H1 (cell line): ENCODE results near the gene GRID1. TPM values are rescaled to one million over a fixed set of nuclear protein-coding genes. Genes with fewer than 3 reads are reported as not detected.

Experiments
- CTCF ChIA-PET: fragments of 300-600 bp; sonication (Branson Sonifier 250); formaldehyde crosslinking; loops from one replicate; lab custom pipeline; 2021; ENCODE audit not compliant: partially characterized antibody; lab: Charles Lee
- POLR2A ChIA-PET: fragments of 300-600 bp; sonication (Branson Sonifier 250); formaldehyde crosslinking; loops from one replicate; lab custom pipeline; 2021; ENCODE audit warnings: inconsistent platforms; ENCODE audit not compliant: partially characterized antibody; lab: Charles Lee
- DNase-seq, 2 experiments: peaks; one replicate each; pipeline versions ENCODE4 v3.0.0 to v3.0.0-alpha.2; 2010 to 2022; ENCODE audit warnings: low spot score in 2 of 2, low read depth in 1 of 2, mixed read lengths in 1 of 2
- FAIRE-seq: peaks from 2 replicates; lab custom pipeline; 2011; peaks lifted over from hg19 to GRCh38; lab: Jason Lieb, UNC
- H2AFZ ChIP-seq: 2 replicates; pipeline ENCODE4 v1.8.1; 2012; ENCODE audit warnings: low read length, inconsistent platforms
- H2AK5ac ChIP-seq: 2 replicates; pipeline ENCODE4 v1.6.1; 2013; ENCODE audit warnings: low read depth, low read length
- H2BK120ac ChIP-seq: replicated peaks from 2 replicates; pipeline ENCODE3; 2013; ENCODE audit warnings: low read depth, low read length, inconsistent platforms
- H2BK12ac ChIP-seq: 2 replicates; pipeline ENCODE4 v1.6.1; 2013; ENCODE audit warnings: low read depth, low read length
- H2BK15ac ChIP-seq: 2 replicates; pipeline ENCODE4 v1.6.1; 2013; ENCODE audit warnings: low read length
- H2BK20ac ChIP-seq: 2 replicates; pipeline ENCODE4 v1.6.1; 2013; ENCODE audit warnings: low read length
- H2BK5ac ChIP-seq: 2 replicates; pipeline ENCODE4 v1.6.1; 2013; ENCODE audit warnings: low read depth, low read length
- H3K14ac ChIP-seq: 2 replicates; pipeline ENCODE4 v1.6.1; 2013; ENCODE audit warnings: inconsistent platforms; ENCODE audit not compliant: insufficient read length
- H3K18ac ChIP-seq: 2 replicates; pipeline ENCODE4 v1.6.1; 2013; ENCODE audit warnings: low read length; ENCODE audit errors: extremely low read depth
- H3K23ac ChIP-seq: 2 replicates; pipeline ENCODE4 v1.6.1; 2013; ENCODE audit warnings: inconsistent platforms; ENCODE audit not compliant: insufficient read length
- H3K23me2 ChIP-seq: 2 replicates; pipeline ENCODE4 v1.6.1; 2013; ENCODE audit warnings: low read depth, low read length
- H3K27ac ChIP-seq: 2 replicates; pipeline ENCODE4 v1.6.1; 2011; ENCODE audit warnings: low read depth, low read length, inconsistent platforms
- H3K27me3 ChIP-seq, 4 experiments: replicated peaks in 1 of 4; 1 replicate in 1 of 4; 2 replicates in 3 of 4; pipeline versions ENCODE4 v1.6.1 to v1.8.1; 2011 to 2013; ENCODE audit warnings: low read length in 3 of 4, mild to moderate bottlenecking in 3 of 4, inconsistent platforms in 2 of 4, mixed read lengths in 2 of 4, moderate library complexity in 1 of 4; ENCODE audit not compliant: control insufficient read depth in 3 of 4, insufficient read depth in 3 of 4; ENCODE audit errors: extremely low read depth in 1 of 4
- H3K36me3 ChIP-seq, 4 experiments: 2 replicates each; pipeline versions ENCODE4 v1.6.1 to v1.8.1; 2011 to 2013; ENCODE audit warnings: mild to moderate bottlenecking in 4 of 4, low read length in 3 of 4, moderate library complexity in 2 of 4, control low read depth in 1 of 4, inconsistent platforms in 1 of 4; ENCODE audit not compliant: insufficient read depth in 4 of 4, control insufficient read depth in 2 of 4
- H3K4ac ChIP-seq: replicated peaks from 2 replicates; pipeline ENCODE3; 2013; ENCODE audit warnings: low read length, low read depth, mixed read lengths, inconsistent platforms; ENCODE audit not compliant: insufficient read length
- H3K4me1 ChIP-seq, 4 experiments: replicated peaks in 1 of 4; 1 replicate in 1 of 4; 2 replicates in 3 of 4; pipeline versions ENCODE4 v1.6.1 to v1.8.1; 2011 to 2013; ENCODE audit warnings: low read length in 3 of 4, inconsistent platforms in 2 of 4, mixed read lengths in 1 of 4; ENCODE audit not compliant: insufficient read depth in 4 of 4, control insufficient read depth in 3 of 4
- H3K4me2 ChIP-seq, 2 experiments: 2 replicates each; pipeline versions ENCODE4 v1.6.1 to v1.8.1; 2011 to 2013; ENCODE audit warnings: low read depth in 2 of 2, low read length in 2 of 2, control low read depth in 1 of 2, inconsistent platforms in 1 of 2, mild to moderate bottlenecking in 1 of 2; ENCODE audit not compliant: insufficient read depth in 1 of 2
- H3K4me3 ChIP-seq, 4 experiments: fragments of 200-600, 300-600 bp in 1 of 4; sonication (generic), shearing (Covaris generic), sonication (Bioruptor Twin) in 1 of 4; 2 replicates each; pipeline versions ENCODE4 v1.5.1 to v1.8.1; 2011 to 2016; ENCODE audit warnings: low read length in 4 of 4, low read depth in 3 of 4, control low read depth in 2 of 4, inconsistent platforms in 2 of 4, mild to moderate bottlenecking in 2 of 4, mixed read lengths in 1 of 4, moderate library complexity in 1 of 4; ENCODE audit not compliant: insufficient read depth in 2 of 4; ENCODE audit errors: extremely low read depth in 1 of 4
- H3K56ac ChIP-seq: replicated peaks from 2 replicates; pipeline ENCODE3; 2013; ENCODE audit warnings: low read depth, mild to moderate bottlenecking, mixed read lengths, low read length, inconsistent platforms; ENCODE audit not compliant: insufficient read length
- H3K79me1 ChIP-seq: 2 replicates; pipeline ENCODE4 v1.6.1; 2013; ENCODE audit warnings: low read depth, low read length, control low read depth
- H3K79me2 ChIP-seq, 2 experiments: 2 replicates each; pipeline versions ENCODE4 v1.6.1 to v1.8.1; 2012 to 2013; ENCODE audit warnings: low read length in 2 of 2, mild to moderate bottlenecking in 2 of 2, inconsistent platforms in 1 of 2; ENCODE audit not compliant: insufficient read depth in 2 of 2, control insufficient read depth in 1 of 2
- H3K9ac ChIP-seq, 4 experiments: replicated peaks in 1 of 4; 1 replicate in 1 of 4; 2 replicates in 3 of 4; pipeline versions ENCODE4 v1.6.1 to v1.8.1; 2011 to 2013; ENCODE audit warnings: low read depth in 3 of 4, low read length in 3 of 4, control low read depth in 2 of 4, mild to moderate bottlenecking in 2 of 4, moderate library complexity in 2 of 4, inconsistent platforms in 1 of 4; ENCODE audit errors: extremely low read depth in 1 of 4
- H3K9me3 ChIP-seq, 2 experiments: 2 replicates each; pipeline versions ENCODE4 v1.6.1 to v1.8.1; 2012 to 2013; ENCODE audit warnings: mild to moderate bottlenecking in 2 of 2, moderate library complexity in 2 of 2, control low read depth in 1 of 2, inconsistent platforms in 1 of 2, low read depth in 1 of 2, low read length in 1 of 2, mixed read lengths in 1 of 2; ENCODE audit not compliant: insufficient read depth in 2 of 2
- H4K20me1 ChIP-seq, 2 experiments: replicated peaks in 1 of 2; 2 replicates each; pipeline versions ENCODE3 to v1.8.1; 2011 to 2013; ENCODE audit warnings: inconsistent platforms in 2 of 2, low read length in 2 of 2, mild to moderate bottlenecking in 1 of 2; ENCODE audit not compliant: insufficient read depth in 2 of 2, control insufficient read depth in 1 of 2
- H4K5ac ChIP-seq: 2 replicates; pipeline ENCODE4 v1.6.1; 2013; ENCODE audit warnings: low read length, low read depth, mixed read lengths, inconsistent platforms; ENCODE audit not compliant: insufficient read length
- H4K8ac ChIP-seq: 2 replicates; pipeline ENCODE4 v1.8.0; 2013; ENCODE audit warnings: mild to moderate bottlenecking, moderate library complexity, low read length, inconsistent platforms; ENCODE audit not compliant: insufficient read depth; ENCODE audit errors: extremely low read depth
- H4K91ac ChIP-seq: replicated peaks from 2 replicates; pipeline ENCODE3; 2013; ENCODE audit warnings: low read length, mixed read lengths, inconsistent platforms; ENCODE audit not compliant: insufficient read length
- CBX5 ChIP-seq: fragments of 300-800, 300-1000 bp; sonication (generic); IDR thresholded peaks from 2 replicates; pipeline ENCODE4 v1.7.1; 2016; ENCODE audit warnings: antibody characterized with exemption, low read length, low read depth
- EZH2 ChIP-seq: fragments of 200-600 bp; sonication (generic); IDR thresholded peaks from 2 replicates; pipeline ENCODE4 v1.7.1; 2012; ENCODE audit warnings: low read depth, mild to moderate bottlenecking, moderate library complexity, low read length, inconsistent platforms; ENCODE audit not compliant: severe bottlenecking
- FOSL1 ChIP-seq: IDR thresholded peaks from 2 replicates; pipeline ENCODE4 v1.6.1; 2011; ENCODE audit warnings: mild to moderate bottlenecking, low read depth, low read length, moderate library complexity; ENCODE audit not compliant: insufficient read depth
- POLR2AphosphoS5 ChIP-seq: IDR thresholded peaks from 2 replicates; pipeline ENCODE4 v1.6.1; 2011; ENCODE audit warnings: low read depth, low read length
- SAP30 ChIP-seq: fragments of 300-600 bp; sonication (generic); IDR thresholded peaks from 2 replicates; pipeline ENCODE4 v1.7.1; 2012; ENCODE audit warnings: low read length, moderate library complexity, mild to moderate bottlenecking, inconsistent platforms; ENCODE audit not compliant: insufficient read depth, insufficient replicate concordance
- SP1 ChIP-seq: IDR thresholded peaks from 2 replicates; pipeline ENCODE4 v1.6.1; 2011; ENCODE audit warnings: low read depth, low read length
- TAF1 ChIP-seq: IDR thresholded peaks from 2 replicates; pipeline ENCODE4 v1.6.1; 2011; ENCODE audit warnings: mild to moderate bottlenecking, low read depth, low read length
- ZNF274 ChIP-seq: IDR thresholded peaks from 2 replicates; pipeline ENCODE4 v1.7.0; 2012; ENCODE audit warnings: low read length, borderline replicate concordance; ENCODE audit errors: extremely low read depth
- WGBS, 2 experiments: shearing (Covaris generic) in 1 of 2; methylation state at CpG; one replicate each; pipeline versions ENCODE4 v1.1.6 to v1.1.7; 2013 to 2015; ENCODE audit warnings: low lambda C conversion rate in 2 of 2, mixed read lengths in 2 of 2, inconsistent platforms in 1 of 2, low coverage in 1 of 2, missing lambda C conversion rate in 1 of 2; ENCODE audit not compliant: insufficient replicate concordance in 2 of 2, insufficient coverage in 1 of 2, insufficient read length in 1 of 2; ENCODE audit errors: extremely low coverage in 1 of 2, missing lambda C conversion rate in 1 of 2; 5-methylcytosine and 5-hydroxymethylcytosine counted together
- polyA plus RNA-seq, 7 experiments: library from polyadenylated mRNA; depleted of rRNA in 3 of 7; stranded (reverse) in 5 of 7; unstranded in 2 of 7; fragments of >200 nt in 5 of 7; fragments of 200-250 nt in 2 of 7; gene quantifications; 1 replicate in 5 of 7; 2 replicates in 1 of 7; 4 replicates in 1 of 7; pipeline versions ENCODE4 v1.2.1 to v1.2.3, GENCODE V29; 2011 to 2013; ENCODE audit warnings: missing spikeins in 2 of 7, mixed read lengths in 2 of 7
- total RNA-seq: library from RNA; stranded (reverse); fragmentation: NEBNext Ultra II Directional; extraction: Animal tissue kit (Norgen Biotek cat#: 25700); gene quantifications from 2 replicates; pipeline ENCODE4 v1.2.1, GENCODE V29; 2021
- TF ChIP-seq, protein P1 (sequence below): IDR thresholded peaks from 2 replicates; pipeline ENCODE4 v1.6.1; 2012; ENCODE audit warnings: low read length, inconsistent platforms

GRID1 gene
- total and polyA plus RNA-seq, 2 of the 8 experiments (the other 6 are each of a cell fraction or from before 2014, with no cell fraction given) = 0.22 to 0.30 TPM

DNA sequence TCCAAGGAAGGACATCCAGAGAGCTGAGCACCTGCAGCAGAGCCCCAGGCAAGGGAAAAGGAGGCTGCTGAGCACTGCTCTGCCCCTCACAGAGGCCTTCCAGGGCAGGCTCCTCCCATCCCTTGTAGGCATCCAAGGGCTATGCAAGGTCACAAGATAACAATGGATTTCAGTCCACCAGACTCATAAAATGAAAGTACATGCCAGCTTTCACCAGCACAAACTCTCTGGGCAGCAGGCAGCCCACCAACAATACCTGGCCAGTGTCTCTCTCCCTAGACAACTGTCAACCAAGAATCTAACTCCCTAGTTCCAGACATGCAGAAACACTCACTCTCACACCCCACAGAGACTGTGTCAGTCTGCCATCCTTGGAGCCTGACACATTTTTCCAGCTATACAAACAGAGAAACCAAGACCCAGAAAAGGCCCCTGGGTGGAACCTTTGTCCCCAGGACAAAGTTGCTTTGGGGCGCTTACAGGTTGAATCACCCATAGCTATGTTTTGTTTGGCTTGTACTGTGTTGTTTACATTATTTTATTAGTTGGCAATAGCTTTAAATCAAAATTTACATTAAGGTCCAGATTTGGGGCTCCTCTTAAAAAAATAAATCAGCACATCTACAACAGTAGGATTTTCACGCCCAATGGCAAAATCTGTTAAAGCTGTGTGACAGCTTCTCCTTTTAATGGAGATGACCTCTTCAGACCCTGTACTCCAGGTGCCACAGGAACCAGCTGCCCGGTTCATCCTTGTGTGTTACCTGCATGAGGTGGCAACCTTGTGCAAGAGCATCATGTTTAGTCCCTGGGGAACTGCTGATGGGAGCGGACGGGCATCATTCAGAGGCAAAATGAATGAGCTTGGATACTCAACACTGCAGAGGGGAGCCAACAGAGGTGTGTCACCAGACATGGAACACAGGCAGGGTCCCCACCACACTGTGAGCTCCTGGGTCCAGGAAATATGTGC is 5.2 kb downstream of the GRID1 start:
- Histone ChIP-seq H3K79me2 (no peaks in the 10 kb centered on the region), H3K9me3 (peaks cover 0 to 6% of the 10 kb centered on the region in 2 experiments; a peak in 1 of 4 replicates), H4K5ac (no peak overlapping the region), H4K91ac (no peak overlapping the region), H2BK12ac (no peak overlapping the region), H3K23ac (no peak overlapping the region), H3K4me2 (no peak overlapping the region), H2AK5ac (no peak overlapping the region), H2BK20ac (no peak overlapping the region), H2BK15ac (no peak overlapping the region), H2AFZ (no peak overlapping the region), H3K56ac (no peak overlapping the region), H3K36me3 (no peaks in the 10 kb centered on the region), H2BK5ac (no peak overlapping the region), H3K4ac (no peak overlapping the region), H3K27me3 (peaks cover 37 to 54% (median 52%) of the 10 kb centered on the region in 4 experiments), H3K18ac (no peak overlapping the region), H3K4me3 (no peak overlapping the region), H4K8ac (no peak overlapping the region; the same call in 1 of the 2 replicates), H4K20me1 (peaks cover 12 to 14% of the 10 kb centered on the region in 2 experiments), H3K27ac (no peak overlapping the region), H3K9ac (no peak overlapping the region), H3K79me1 (no peaks in the 10 kb centered on the region), H3K14ac (no peak overlapping the region), H2BK120ac (no peak overlapping the region), H3K23me2 (peaks cover 16% of the 10 kb centered on the region; the same call in 1 of the 2 replicates), H3K4me1 (peaks cover 0 to 31% (median 20%) of the 10 kb centered on the region in 4 experiments; a peak in 6 of 7 replicates)
- POLR2A ChIA-PET = interaction anchor here (1.3 to 1.7 kb wide), 2 partner anchors 15 to 28 kb away, joined by 4 to 5 read pairs; no protein-coding TSS in a partner anchor
- 94% methylated on average over 5 of the region's 5 CpGs; no CpG with 5 or more reads in 1 of the 2 experiments for WGBS, 2 experiments
- FAIRE-seq (no peak), DNase-seq (no peak)
- CTCF ChIA-PET = interaction anchor here (0.6 to 25.6 kb wide), 24 partner anchors 6 to 357 kb away, joined by 3 to 498 read pairs (median 4); partner anchors contain the start of gene GRID1
- TF ChIP-seq SAP30 (no peak), TAF1 (no peak), FOSL1 (no peak), POLR2AphosphoS5 (no peak), CBX5 (no peak), EZH2 (no peak), SP1 (no peak), ZNF274 (no peak)
- TF ChIP-seq, protein P1, sequence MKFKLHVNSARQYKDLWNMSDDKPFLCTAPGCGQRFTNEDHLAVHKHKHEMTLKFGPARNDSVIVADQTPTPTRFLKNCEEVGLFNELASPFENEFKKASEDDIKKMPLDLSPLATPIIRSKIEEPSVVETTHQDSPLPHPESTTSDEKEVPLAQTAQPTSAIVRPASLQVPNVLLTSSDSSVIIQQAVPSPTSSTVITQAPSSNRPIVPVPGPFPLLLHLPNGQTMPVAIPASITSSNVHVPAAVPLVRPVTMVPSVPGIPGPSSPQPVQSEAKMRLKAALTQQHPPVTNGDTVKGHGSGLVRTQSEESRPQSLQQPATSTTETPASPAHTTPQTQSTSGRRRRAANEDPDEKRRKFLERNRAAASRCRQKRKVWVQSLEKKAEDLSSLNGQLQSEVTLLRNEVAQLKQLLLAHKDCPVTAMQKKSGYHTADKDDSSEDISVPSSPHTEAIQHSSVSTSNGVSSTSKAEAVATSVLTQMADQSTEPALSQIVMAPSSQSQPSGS = no peak
